ENCODE results near the gene PPP2R1A. TPM values are rescaled to one million over a fixed set of nuclear protein-coding genes. Genes with fewer than 3 reads are reported as not detected.

PPP2R1A gene
- total RNA-seq, result 100 to 1,000 TPM; 284 to 322 TPM

DNA sequence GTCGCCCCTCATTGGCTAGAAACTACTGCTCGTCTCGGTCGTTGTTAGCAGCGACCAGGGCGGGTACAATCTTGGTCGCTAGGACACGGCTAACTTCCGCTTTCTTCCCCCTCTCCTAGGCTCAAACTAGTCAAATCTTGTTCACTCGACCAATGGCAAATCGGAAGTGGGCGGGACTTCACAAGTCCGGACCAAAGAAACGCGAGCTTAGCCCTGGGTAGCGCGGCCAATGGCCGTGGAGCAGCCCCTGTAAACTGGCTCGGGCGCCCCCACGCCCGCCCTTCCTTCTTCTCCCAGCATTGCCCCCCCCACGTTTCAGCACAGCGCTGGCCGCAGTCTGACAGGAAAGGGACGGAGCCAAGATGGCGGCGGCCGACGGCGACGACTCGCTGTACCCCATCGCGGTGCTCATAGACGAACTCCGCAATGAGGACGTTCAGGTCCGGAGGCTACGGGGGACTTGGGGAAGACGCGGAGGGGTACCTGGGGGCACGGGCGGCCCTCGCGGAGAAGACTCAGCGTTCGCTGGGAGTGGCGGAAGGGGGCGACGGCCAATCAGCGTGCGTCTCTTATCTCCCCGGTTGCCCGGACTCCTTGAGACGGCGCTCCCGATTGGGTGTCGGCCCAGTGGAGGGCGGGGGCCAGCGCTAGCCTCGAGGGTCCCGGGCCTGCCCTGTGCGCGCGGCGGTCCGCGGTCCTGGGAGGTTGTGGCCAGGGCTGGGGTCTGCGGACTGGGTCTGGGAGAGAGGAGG lies at the start of gene PPP2R1A:
Gene PPP2R1A (plus strand): TSS at position 318 of the 752 bp plus-strand sequence. CDS start 45 bp downstream, at position 363.
- Histone ChIP-seq H3K36me3 (peaks cover 8% of the 10 kb centered on the region), H3K9me3 (no peaks in the 10 kb centered on the region), H3K4me3 (peak within 1 kb of the TSS; percentile 88 to 89), H3K27me3 (no peaks in the 10 kb centered on the region), H3K27ac (peak within 1 kb of the TSS; percentile 96 to 98), H3K4me1 (peaks cover 0 to 51% of the 10 kb centered on the region in 2 donors)
- DNase-seq (ENCODE audit: low spot score), result peak; percentile 100
- no peak for TF ChIP-seq CTCF (IDR thresholded peaks at IDR 0.05)

GRCh38 chr19:52141203-52141602 lies 48.6 kb upstream of the PPP2R1A start:
- Histone ChIP-seq H3K4me3 (no peak overlapping the region), H3K36me3 (no peaks in the 10 kb centered on the region), H3K4me1 (peaks cover 0 to 17% of the 10 kb centered on the region in 2 donors), H3K9me3 (no peaks in the 10 kb centered on the region), H3K27me3 (no peaks in the 10 kb centered on the region), H3K27ac (no peak overlapping the region)
- TF ChIP-seq CTCF (IDR thresholded peaks at IDR 0.05), result no peak
- DNase-seq (ENCODE audit: low spot score), result no peak

DNA sequence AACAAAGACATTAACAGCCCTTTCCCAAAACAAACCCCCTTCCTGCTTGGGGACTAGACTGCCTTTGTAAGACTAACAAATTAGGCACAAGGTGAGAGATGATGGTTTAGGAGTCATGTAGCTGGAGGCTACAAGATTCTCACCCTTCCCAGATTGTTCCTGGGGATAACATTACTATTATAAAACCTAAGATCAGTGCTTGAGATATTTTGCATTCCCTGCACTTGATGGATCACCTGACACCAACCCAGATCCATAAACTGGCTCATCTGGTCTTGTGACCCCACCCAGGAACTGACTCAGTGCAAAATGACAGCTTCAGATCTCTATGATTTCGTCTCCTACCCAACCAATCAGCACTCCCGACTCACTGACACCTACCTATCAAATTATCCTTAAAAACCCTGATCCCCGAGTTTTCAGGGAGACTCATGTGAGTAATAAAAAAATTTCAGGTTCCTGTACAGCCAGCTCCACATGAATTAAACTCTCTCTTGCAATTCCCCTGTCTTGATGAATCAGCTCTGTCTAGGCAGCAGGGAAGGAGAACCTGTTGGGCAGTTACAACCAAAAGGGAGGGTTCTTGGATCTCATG lies 47.8 kb upstream of the PPP2R1A start:
- DNase-seq (ENCODE audit: low spot score), result no peak
- H3K4me3 ChIP-seq, result no peak overlapping the region
- H3K27ac ChIP-seq, result no peak overlapping the region
- no peaks in the 10 kb centered on the region for H3K9me3 ChIP-seq
- no peaks in the 10 kb centered on the region for H3K36me3 ChIP-seq
- no peak for TF ChIP-seq CTCF (IDR thresholded peaks at IDR 0.05)
- H3K27me3 ChIP-seq, result no peaks in the 10 kb centered on the region
- H3K4me1 ChIP-seq, result peaks cover 0 to 17% of the 10 kb centered on the region in 2 donors

DNA sequence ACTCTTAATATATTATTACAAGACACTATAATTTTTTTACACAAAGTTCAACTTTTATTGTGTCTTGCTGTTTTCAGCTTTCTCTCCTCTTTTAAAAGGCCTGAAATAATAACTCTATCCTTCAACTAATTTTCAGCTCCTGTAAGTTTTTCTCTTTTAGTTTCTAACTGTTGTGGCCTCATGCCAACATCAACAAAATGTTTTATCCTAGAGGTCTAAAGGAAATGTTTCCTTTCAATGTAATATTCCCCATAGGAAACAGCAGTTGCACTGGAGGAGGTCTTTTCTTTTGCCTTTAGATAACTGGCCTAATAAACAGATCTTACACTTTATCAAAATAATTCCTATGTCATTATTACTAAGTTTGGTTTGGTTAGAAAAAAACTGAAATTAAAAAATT lies 41.6 kb upstream of the PPP2R1A start:
- no peak for DNase-seq (ENCODE audit: low spot score)
- Histone ChIP-seq H3K27me3 (no peaks in the 10 kb centered on the region), H3K4me1 (no peaks in the 10 kb centered on the region), H3K9me3 (peaks cover 0 to under 1% of the 10 kb centered on the region in 2 donors), H3K36me3 (no peaks in the 10 kb centered on the region), H3K27ac (no peak overlapping the region), H3K4me3 (no peak overlapping the region)
- no peak for TF ChIP-seq CTCF (IDR thresholded peaks at IDR 0.05)

DNA sequence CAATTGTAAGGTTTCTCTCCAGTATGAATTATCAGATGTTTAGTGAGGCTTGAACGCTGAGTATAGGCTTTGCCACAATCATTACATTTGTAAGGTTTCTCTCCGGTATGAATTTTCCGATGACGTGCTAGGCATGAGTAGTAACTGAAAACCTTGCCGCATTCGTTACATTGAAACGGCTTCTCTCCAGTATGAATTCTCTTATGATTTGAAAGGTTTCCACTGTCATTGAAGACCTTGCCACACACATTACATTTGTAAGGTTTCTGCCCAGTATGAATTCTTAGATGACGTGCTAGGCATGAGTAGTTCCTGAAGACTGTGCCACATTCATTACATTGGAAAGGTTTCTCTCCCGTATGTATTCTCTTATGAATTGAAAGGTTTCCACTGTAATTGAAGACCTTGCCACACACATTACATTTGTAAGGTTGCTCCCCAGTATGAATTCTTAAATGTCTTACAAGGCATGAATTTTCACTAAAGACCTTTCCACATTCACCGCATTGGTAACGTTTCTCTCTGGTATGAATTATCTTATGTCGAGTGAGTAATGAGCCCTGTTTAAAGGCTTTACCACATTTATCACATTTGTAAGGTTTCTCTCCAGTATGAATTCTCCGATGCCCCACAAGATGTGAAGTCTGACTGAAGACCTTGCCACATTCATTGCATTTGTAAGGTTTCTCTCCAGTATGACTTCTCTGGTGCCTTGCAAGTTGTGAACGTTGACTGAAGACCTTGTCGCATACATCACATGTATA lies 34.1 kb upstream of the PPP2R1A start:
- TF ChIP-seq CTCF (IDR thresholded peaks at IDR 0.05), result no peak
- no peaks in the 10 kb centered on the region for H3K27me3 ChIP-seq
- peaks cover 23 to 64% of the 10 kb centered on the region in 2 donors for H3K9me3 ChIP-seq
- no peak for DNase-seq (ENCODE audit: low spot score)
- H3K27ac ChIP-seq, result no peak overlapping the region
- H3K4me1 ChIP-seq, result no peaks in the 10 kb centered on the region
- no peak overlapping the region for H3K4me3 ChIP-seq
- peaks cover 53% of the 10 kb centered on the region for H3K36me3 ChIP-seq
